A673 (cell line): ENCODE data around the gene BANF1.

Experiments
- EZH2 ChIP-seq: fragments of 200-600 bp; sonication (generic); IDR thresholded peaks from 2 replicates; pipeline ENCODE4 v1.6.1; 2017; ENCODE audit warnings: borderline replicate concordance, low read depth, mild to moderate bottlenecking, mixed read lengths, antibody characterized with exemption, low read length; ENCODE audit not compliant: poor library complexity, severe bottlenecking
- TF ChIP-seq, protein P1 (sequence below): fragments of 300-800, 200-600 bp; sonication (generic); conservative IDR thresholded peaks from 2 replicates; pipeline ENCODE4 v1.5.1; 2017; ENCODE audit warnings: low read depth, mild to moderate bottlenecking, antibody characterized with exemption, low read length, moderate library complexity, mixed read lengths

DNA sequence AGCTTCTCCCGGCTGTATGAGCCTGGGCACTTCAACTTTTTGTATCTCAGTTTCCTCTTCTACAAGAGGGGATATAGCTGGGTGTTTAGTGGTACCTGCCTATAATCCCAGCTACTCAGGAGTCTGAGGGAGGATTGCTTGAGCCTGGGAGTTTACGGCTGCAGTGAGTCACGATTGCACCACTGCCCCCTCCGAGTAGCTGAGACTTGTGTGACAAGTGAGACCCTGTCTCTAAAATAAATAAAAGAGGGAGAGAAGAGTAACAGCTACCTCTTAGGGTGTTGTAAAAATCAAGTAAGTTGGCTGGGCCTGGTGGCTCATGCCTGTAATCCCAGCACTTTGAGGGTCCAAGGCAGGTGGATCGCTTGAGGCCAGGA, 34.0 kb downstream of the BANF1 start:
- TF ChIP-seq, protein P1, sequence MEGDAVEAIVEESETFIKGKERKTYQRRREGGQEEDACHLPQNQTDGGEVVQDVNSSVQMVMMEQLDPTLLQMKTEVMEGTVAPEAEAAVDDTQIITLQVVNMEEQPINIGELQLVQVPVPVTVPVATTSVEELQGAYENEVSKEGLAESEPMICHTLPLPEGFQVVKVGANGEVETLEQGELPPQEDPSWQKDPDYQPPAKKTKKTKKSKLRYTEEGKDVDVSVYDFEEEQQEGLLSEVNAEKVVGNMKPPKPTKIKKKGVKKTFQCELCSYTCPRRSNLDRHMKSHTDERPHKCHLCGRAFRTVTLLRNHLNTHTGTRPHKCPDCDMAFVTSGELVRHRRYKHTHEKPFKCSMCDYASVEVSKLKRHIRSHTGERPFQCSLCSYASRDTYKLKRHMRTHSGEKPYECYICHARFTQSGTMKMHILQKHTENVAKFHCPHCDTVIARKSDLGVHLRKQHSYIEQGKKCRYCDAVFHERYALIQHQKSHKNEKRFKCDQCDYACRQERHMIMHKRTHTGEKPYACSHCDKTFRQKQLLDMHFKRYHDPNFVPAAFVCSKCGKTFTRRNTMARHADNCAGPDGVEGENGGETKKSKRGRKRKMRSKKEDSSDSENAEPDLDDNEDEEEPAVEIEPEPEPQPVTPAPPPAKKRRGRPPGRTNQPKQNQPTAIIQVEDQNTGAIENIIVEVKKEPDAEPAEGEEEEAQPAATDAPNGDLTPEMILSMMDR, result no peak
- no peak for TF ChIP-seq EZH2
